Panc1 (cell line): Measurements from ENCODE around the gene C1QTNF3. TPM values are rescaled to one million over a fixed set of nuclear protein-coding genes. Genes with fewer than 3 reads are reported as not detected.

ENCODE experiments used
- ATAC-seq: fragments of 200-7000 bp; cut with Tn5 transposase; 2 replicates; pipeline ENCODE4 v1.9.1; 2020; ENCODE audit warnings: mild to moderate bottlenecking, moderate library complexity
- BruUV-seq: library from RNA; stranded (reverse); fragments of 400-500 nt; replicated peaks from 2 replicates; lab custom pipeline; 2021; lab: Mats Ljungman, UMichigan
- CTCF ChIA-PET: fragments of 300-600 bp; sonication (Branson Sonifier 250); formaldehyde crosslinking; loops from one replicate; lab custom pipeline; 2022; ENCODE audit warnings: antibody characterized with exemption; lab: Charles Lee
- POLR2A ChIA-PET: fragments of 300-600 bp; sonication (Branson Sonifier 250); formaldehyde crosslinking; loops from one replicate; lab custom pipeline; 2022; ENCODE audit warnings: antibody characterized with exemption; lab: Charles Lee
- DNase-seq: peaks from one replicate; pipeline ENCODE4 v3.0.0-alpha.2; 2010; ENCODE audit warnings: low read depth, low spot score
- H3K27ac ChIP-seq: 2 replicates; pipeline ENCODE4 v1.5.1; 2011; ENCODE audit warnings: mild to moderate bottlenecking, low read length, inconsistent platforms
- H3K27me3 ChIP-seq: fragments of 200-500 bp; sonication (Bioruptor generic); 2 replicates; pipeline ENCODE4 v1.6.0; 2014; ENCODE audit warnings: low read length, inconsistent platforms; ENCODE audit not compliant: control insufficient read depth, insufficient read depth
- H3K36me3 ChIP-seq: fragments of 200-500 bp; sonication (Bioruptor generic); 2 replicates; pipeline ENCODE4 v1.5.1; 2014; ENCODE audit warnings: inconsistent platforms, mild to moderate bottlenecking, low read length, moderate library complexity; ENCODE audit not compliant: control insufficient read depth, insufficient read depth
- H3K4me1 ChIP-seq: 2 replicates; pipeline ENCODE4 v1.5.1; 2011; ENCODE audit warnings: inconsistent platforms, mild to moderate bottlenecking, low read length, moderate library complexity; ENCODE audit not compliant: control insufficient read depth, insufficient read depth
- H3K4me3 ChIP-seq, 2 experiments: 2 replicates each; pipeline ENCODE4 v1.5.1; 2011 to 2012; ENCODE audit warnings: low read depth in 2 of 2, low read length in 2 of 2, mild to moderate bottlenecking in 2 of 2, inconsistent platforms in 1 of 2, moderate library complexity in 1 of 2
- H3K9me3 ChIP-seq: fragments of 200-500 bp; sonication (Bioruptor generic); 2 replicates; pipeline ENCODE4 v1.5.1; 2014; ENCODE audit warnings: low read depth, mild to moderate bottlenecking, inconsistent platforms, low read length, moderate library complexity; ENCODE audit not compliant: control insufficient read depth, insufficient read depth
- POLR2AphosphoS5 ChIP-seq: IDR thresholded peaks from 2 replicates; pipeline ENCODE4 v1.6.1; 2012; ENCODE audit warnings: mild to moderate bottlenecking, low read depth, low read length, moderate library complexity
- REST ChIP-seq, 2 experiments: IDR thresholded peaks; 2 replicates each; pipeline ENCODE4 v1.6.1; 2011 to 2012; ENCODE audit warnings: low read depth in 2 of 2, control low read depth in 1 of 2, low read length in 1 of 2, mild to moderate bottlenecking in 1 of 2, moderate library complexity in 1 of 2; ENCODE audit not compliant: insufficient read depth in 1 of 2
- SIN3A ChIP-seq: IDR thresholded peaks from 2 replicates; pipeline ENCODE4 v1.6.1; 2012; ENCODE audit warnings: low read depth, mild to moderate bottlenecking, low read length, moderate library complexity, borderline replicate concordance; ENCODE audit not compliant: insufficient read depth
- TCF7L2 ChIP-seq: IDR thresholded peaks from 2 replicates; pipeline ENCODE4 v1.6.1; 2011; ENCODE audit warnings: mild to moderate bottlenecking, low read depth, low read length, inconsistent platforms
- in situ Hi-C: cut with HindIII; loops from 2 replicates; pipeline ENCODE4 v1.10.0; 2016; ENCODE audit warnings: low sequenced_read_pairs, low pct_unique_long_range_greater_than_20kb
- intact Hi-C: fragments of 100-400 bp; cut with micrococcal nuclease; formaldehyde crosslinking; loops from one replicate; pipeline ENCODE4 v1.10.0; 2022; ENCODE audit not compliant: unreplicated experiment
- total RNA-seq: library from RNA; stranded (reverse); gene quantifications from one replicate; pipeline ENCODE4 v1.2.1, GENCODE V29; 2021; ENCODE audit not compliant: unreplicated experiment
- TF ChIP-seq, protein P1 (sequence below): fragments of 450-650 bp; IDR thresholded peaks from 2 replicates; pipeline ENCODE4 v1.5.1; 2017; ENCODE audit warnings: mild to moderate bottlenecking

The C1QTNF3 gene
- total RNA-seq, 1 experiment from 2014 or later, result 2.1 TPM

- in situ Hi-C loops, result no loop called here
- H3K27me3 ChIP-seq, result no peaks in the 10 kb centered on the region
- H3K27ac ChIP-seq, result no peak overlapping the region
- DNase-seq, result no peak
- no peaks in the 10 kb centered on the region for H3K36me3 ChIP-seq
- ChIA-PET POLR2A (no interaction called here), CTCF (no interaction called here)
- ATAC-seq, result no peak
- no peak overlapping the region for H3K4me3 ChIP-seq
- BruUV-seq, result no TSS peak
- H3K4me1 ChIP-seq, result no peaks in the 10 kb centered on the region
- TF ChIP-seq POLR2AphosphoS5 (no peak), TCF7L2 (no peak), SIN3A (no peak), REST (IDR thresholded peaks at IDR 0.05; ENCODE audit: insufficient read depth in 1 of 2, low read depth in 2 of 2, low read length in 1 of 2) (no peak)
- TF ChIP-seq, protein P1, sequence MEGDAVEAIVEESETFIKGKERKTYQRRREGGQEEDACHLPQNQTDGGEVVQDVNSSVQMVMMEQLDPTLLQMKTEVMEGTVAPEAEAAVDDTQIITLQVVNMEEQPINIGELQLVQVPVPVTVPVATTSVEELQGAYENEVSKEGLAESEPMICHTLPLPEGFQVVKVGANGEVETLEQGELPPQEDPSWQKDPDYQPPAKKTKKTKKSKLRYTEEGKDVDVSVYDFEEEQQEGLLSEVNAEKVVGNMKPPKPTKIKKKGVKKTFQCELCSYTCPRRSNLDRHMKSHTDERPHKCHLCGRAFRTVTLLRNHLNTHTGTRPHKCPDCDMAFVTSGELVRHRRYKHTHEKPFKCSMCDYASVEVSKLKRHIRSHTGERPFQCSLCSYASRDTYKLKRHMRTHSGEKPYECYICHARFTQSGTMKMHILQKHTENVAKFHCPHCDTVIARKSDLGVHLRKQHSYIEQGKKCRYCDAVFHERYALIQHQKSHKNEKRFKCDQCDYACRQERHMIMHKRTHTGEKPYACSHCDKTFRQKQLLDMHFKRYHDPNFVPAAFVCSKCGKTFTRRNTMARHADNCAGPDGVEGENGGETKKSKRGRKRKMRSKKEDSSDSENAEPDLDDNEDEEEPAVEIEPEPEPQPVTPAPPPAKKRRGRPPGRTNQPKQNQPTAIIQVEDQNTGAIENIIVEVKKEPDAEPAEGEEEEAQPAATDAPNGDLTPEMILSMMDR, result no peak
- no peaks in the 10 kb centered on the region for H3K9me3 ChIP-seq
- intact Hi-C loops, result no loop called here
Observed at GRCh38 chr5:33984178-33984577, 58.8 kb downstream of the C1QTNF3 start.

- H3K4me3 ChIP-seq, result no peak overlapping the region
- no peaks in the 10 kb centered on the region for H3K4me1 ChIP-seq
- H3K36me3 ChIP-seq, result no peaks in the 10 kb centered on the region
- in situ Hi-C loops, result no loop called here
- TF ChIP-seq TCF7L2 (no peak), POLR2AphosphoS5 (no peak), REST (IDR thresholded peaks at IDR 0.05; ENCODE audit: insufficient read depth in 1 of 2, low read depth in 2 of 2, low read length in 1 of 2) (no peak), SIN3A (no peak)
- TF ChIP-seq, protein P1, result no peak
- no peak for ATAC-seq
- H3K9me3 ChIP-seq, result no peaks in the 10 kb centered on the region
- CTCF ChIA-PET, result no interaction called here
- BruUV-seq, result no TSS peak
- no peak overlapping the region for H3K27ac ChIP-seq
- DNase-seq, result no peak
- POLR2A ChIA-PET, result no interaction called here
- intact Hi-C loops, result no loop called here
- no peaks in the 10 kb centered on the region for H3K27me3 ChIP-seq
Observed at GRCh38 chr5:33981408-33982162, 61.4 kb downstream of the C1QTNF3 start.
